DOHH2 (cell line): ENCODE results near the gene IGSF9B.

Experiments
- H3F3A ChIP-seq: fragments of 200-600 bp; sonication (generic), shearing (Covaris generic); 2 replicates; pipeline ENCODE4 v1.6.0; 2016; ENCODE audit warnings: antibody characterized with exemption, mild to moderate bottlenecking; ENCODE audit not compliant: control insufficient read depth, insufficient read depth
- H3K27ac ChIP-seq: fragments of 200-600 bp; sonication (generic); 2 replicates; pipeline ENCODE4 v1.5.1; 2014; ENCODE audit warnings: low read depth, mild to moderate bottlenecking, low read length, moderate library complexity
- H3K27me3 ChIP-seq: fragments of 200-600 bp; sonication (generic); 2 replicates; pipeline ENCODE4 v1.6.1; 2014; ENCODE audit warnings: mild to moderate bottlenecking, low read length, mixed read lengths; ENCODE audit not compliant: control insufficient read depth
- H3K36me3 ChIP-seq: fragments of 200-600 bp; sonication (generic); 2 replicates; pipeline ENCODE4 v1.6.1; 2014; ENCODE audit warnings: mild to moderate bottlenecking, low read length, moderate library complexity, mixed read lengths; ENCODE audit not compliant: control insufficient read depth
- H3K4me1 ChIP-seq: fragments of 200-600 bp; sonication (generic); 2 replicates; pipeline ENCODE4 v1.6.1; 2014; ENCODE audit warnings: mild to moderate bottlenecking, low read length, mixed read lengths; ENCODE audit not compliant: control insufficient read depth
- H3K4me2 ChIP-seq: fragments of 200-600 bp; sonication (generic); 2 replicates; pipeline ENCODE4 v1.6.0; 2014; ENCODE audit warnings: mild to moderate bottlenecking, low read length, moderate library complexity
- H3K4me3 ChIP-seq: fragments of 200-600 bp; sonication (generic); 2 replicates; pipeline ENCODE4 v1.5.1; 2014; ENCODE audit warnings: mild to moderate bottlenecking, low read length, mixed read lengths
- H3K79me2 ChIP-seq: fragments of 200-600 bp; sonication (generic); 2 replicates; pipeline ENCODE4 v1.6.1; 2014; ENCODE audit warnings: mild to moderate bottlenecking, low read length, mixed read lengths; ENCODE audit not compliant: control insufficient read depth
- H3K9me2 ChIP-seq: fragments of 200-600 bp; sonication (generic); replicated peaks from 2 replicates; pipeline ENCODE4 v1.6.1; 2014; ENCODE audit warnings: mild to moderate bottlenecking, low read length, mixed read lengths; ENCODE audit not compliant: control insufficient read depth
- H3K9me3 ChIP-seq: fragments of 200-600 bp; sonication (generic); 2 replicates; pipeline ENCODE4 v1.6.1; 2014; ENCODE audit warnings: antibody characterized with exemption, low read length, mixed read lengths; ENCODE audit not compliant: control insufficient read depth, insufficient read depth
- H4K20me1 ChIP-seq: fragments of 200-600 bp; sonication (generic); 2 replicates; pipeline ENCODE4 v1.6.0; 2014; ENCODE audit warnings: low read depth, mild to moderate bottlenecking, antibody characterized with exemption, low read length, moderate library complexity; ENCODE audit not compliant: control insufficient read depth, insufficient read depth
- CTCF ChIP-seq: fragments of 200-600 bp; sonication (generic); IDR thresholded peaks from one replicate; pipeline ENCODE4 v1.5.1; 2014; ENCODE audit warnings: antibody characterized with exemption, mild to moderate bottlenecking, low read depth, low read length; ENCODE audit not compliant: poor library complexity, severe bottlenecking
- EZH2phosphoT487 ChIP-seq: fragments of 200-600 bp; sonication (generic); IDR thresholded peaks from 2 replicates; pipeline ENCODE4 v1.6.1; 2017; ENCODE audit warnings: borderline replicate concordance, mild to moderate bottlenecking, antibody characterized with exemption, low read length, moderate library complexity, mixed read lengths

The IGSF9B gene

GRCh38 chr11:133925756-133926155, 31.0 kb downstream of the IGSF9B start:
- no peak overlapping the region for H3K27ac ChIP-seq
- no peaks in the 10 kb centered on the region for H3K36me3 ChIP-seq
- TF ChIP-seq EZH2phosphoT487 (no peak), CTCF (no peak)
- no peak overlapping the region for H3K4me3 ChIP-seq
- H3K9me2 ChIP-seq = no peaks in the 10 kb centered on the region
- H4K20me1 ChIP-seq = no peaks in the 10 kb centered on the region
- H3K27me3 ChIP-seq = no peaks in the 10 kb centered on the region
- H3F3A ChIP-seq = no peaks in the 10 kb centered on the region
- no peaks in the 10 kb centered on the region for H3K79me2 ChIP-seq
- H3K4me1 ChIP-seq = no peaks in the 10 kb centered on the region
- H3K4me2 ChIP-seq = no peak overlapping the region
- H3K9me3 ChIP-seq = no peaks in the 10 kb centered on the region

- Histone ChIP-seq H3K4me3 (no peak overlapping the region), H3K27me3 (no peaks in the 10 kb centered on the region), H3K36me3 (no peaks in the 10 kb centered on the region), H3K4me2 (no peak overlapping the region), H3K4me1 (no peaks in the 10 kb centered on the region), H3K9me2 (no peaks in the 10 kb centered on the region), H3F3A (no peaks in the 10 kb centered on the region), H3K9me3 (no peaks in the 10 kb centered on the region), H4K20me1 (no peaks in the 10 kb centered on the region), H3K79me2 (no peaks in the 10 kb centered on the region), H3K27ac (no peak overlapping the region)
- TF ChIP-seq CTCF (no peak), EZH2phosphoT487 (no peak)
Observed at GRCh38 chr11:133924661-133925060, 32.1 kb downstream of the IGSF9B start.

- Histone ChIP-seq H3K27ac (no peak overlapping the region), H3K9me2 (no peaks in the 10 kb centered on the region)
Observed at GRCh38 chr11:133922078-133922870, 34.5 kb downstream of the IGSF9B start.

More at GRCh38 chr11:133922078-133922870, 34.5 kb downstream of the IGSF9B start:
- Histone ChIP-seq H3K79me2 (no peaks in the 10 kb centered on the region), H3K4me1 (no peaks in the 10 kb centered on the region), H3K36me3 (no peaks in the 10 kb centered on the region), H3K9me3 (no peaks in the 10 kb centered on the region), H4K20me1 (no peaks in the 10 kb centered on the region), H3K27me3 (no peaks in the 10 kb centered on the region), H3K4me3 (no peak overlapping the region), H3F3A (no peaks in the 10 kb centered on the region), H3K4me2 (no peak overlapping the region)
- TF ChIP-seq CTCF (no peak), EZH2phosphoT487 (no peak)
